ENCODE data around the gene NPAS3. TPM values are rescaled to one million over a fixed set of nuclear protein-coding genes. Genes with fewer than 3 reads are reported as not detected.

Gene NPAS3
- total and polyA plus RNA-seq, 4 experiments from 2014 or later = not detected

GRCh38 chr14:33556382-33557121, 617.9 kb downstream of the NPAS3 start:
- Mint-ChIP-seq H3K27me3 (no peaks in the 10 kb centered on the region), H3K36me3 (no peaks in the 10 kb centered on the region), H3K4me1 (no peaks in the 10 kb centered on the region), H3K4me3 (no peak overlapping the region), H3K27ac (no peak overlapping the region), H3K9me3 (no peaks in the 10 kb centered on the region)
- POLR2A ChIA-PET (ENCODE audit: partially characterized antibody) = no interaction called here
- no peak for DNase-seq
- no peaks in the 10 kb centered on the region for H3K4me1 ChIP-seq (ENCODE audit: insufficient read depth, low read length)
- CTCF ChIA-PET (ENCODE audit: partially characterized antibody) = no interaction called here
- intact Hi-C loops (cut with micrococcal nuclease) = no loop called here
- no peak overlapping the region for H3K27ac ChIP-seq (ENCODE audit: low read depth, low read length)
- H3K9me3 ChIP-seq (ENCODE audit: control insufficient read depth in 1 of 2, low read length in 2 of 2) = no peaks in the 10 kb centered on the region
- no peak overlapping the region for H3K4me3 ChIP-seq (ENCODE audit: low read length in 2 of 2)
- no peaks in the 10 kb centered on the region for H3K36me3 ChIP-seq (ENCODE audit: insufficient read depth, low read length)
- no peaks in the 10 kb centered on the region for H3K27me3 ChIP-seq (ENCODE audit: insufficient read depth, low read length)

GRCh38 chr14:33560718-33561431, 622.2 kb downstream of the NPAS3 start:
- no peak overlapping the region for H3K4me3 Mint-ChIP-seq
- no peak overlapping the region for H3K27ac ChIP-seq (ENCODE audit: low read depth, low read length)
- no peaks in the 10 kb centered on the region for H3K9me3 ChIP-seq (ENCODE audit: control insufficient read depth in 1 of 2, low read length in 2 of 2)
- DNase-seq = peak in 1 of 5 donors; percentile 16
- ChIA-PET CTCF (ENCODE audit: partially characterized antibody) (no interaction called here), POLR2A (ENCODE audit: partially characterized antibody) (no interaction called here)
- H3K9me3 Mint-ChIP-seq = no peaks in the 10 kb centered on the region
- H3K27ac Mint-ChIP-seq = no peak overlapping the region
- H3K4me1 ChIP-seq (ENCODE audit: insufficient read depth, low read length) = no peaks in the 10 kb centered on the region
- H3K36me3 Mint-ChIP-seq = no peaks in the 10 kb centered on the region
- no peaks in the 10 kb centered on the region for H3K4me1 Mint-ChIP-seq
- peaks cover 0 to 1% of the 10 kb centered on the region in 2 donors for H3K27me3 Mint-ChIP-seq
- intact Hi-C loops (cut with micrococcal nuclease) = no loop called here
- no peak overlapping the region for H3K4me3 ChIP-seq (ENCODE audit: low read length in 2 of 2)
- H3K27me3 ChIP-seq (ENCODE audit: insufficient read depth, low read length) = no peaks in the 10 kb centered on the region
- H3K36me3 ChIP-seq (ENCODE audit: insufficient read depth, low read length) = no peaks in the 10 kb centered on the region

GRCh38 chr14:33561488-33562175, 623.0 kb downstream of the NPAS3 start:
- Histone ChIP-seq H3K27me3 (ENCODE audit: insufficient read depth, low read length) (no peaks in the 10 kb centered on the region), H3K27ac (ENCODE audit: low read depth, low read length) (no peak overlapping the region), H3K4me1 (ENCODE audit: insufficient read depth, low read length) (no peaks in the 10 kb centered on the region), H3K4me3 (ENCODE audit: low read length in 2 of 2) (no peak overlapping the region), H3K9me3 (ENCODE audit: control insufficient read depth in 1 of 2, low read length in 2 of 2) (no peaks in the 10 kb centered on the region), H3K36me3 (ENCODE audit: insufficient read depth, low read length) (no peaks in the 10 kb centered on the region)
- Mint-ChIP-seq H3K4me1 (no peaks in the 10 kb centered on the region), H3K27ac (no peak overlapping the region), H3K27me3 (peaks cover 0 to 1% of the 10 kb centered on the region in 2 donors), H3K9me3 (no peaks in the 10 kb centered on the region), H3K4me3 (no peak overlapping the region), H3K36me3 (no peaks in the 10 kb centered on the region)
- no peak for DNase-seq
- ChIA-PET CTCF (ENCODE audit: partially characterized antibody) (no interaction called here), POLR2A (ENCODE audit: partially characterized antibody) (no interaction called here)
- intact Hi-C loops (cut with micrococcal nuclease) = no loop called here

GRCh38 chr14:33563191-33563900, 624.7 kb downstream of the NPAS3 start:
- Mint-ChIP-seq H3K4me1 (no peaks in the 10 kb centered on the region), H3K27ac (no peak overlapping the region)
- intact Hi-C loops (cut with micrococcal nuclease) = no loop called here

GRCh38 chr14:33563901-33564197, 625.2 kb downstream of the NPAS3 start:
- Histone ChIP-seq H3K9me3 (ENCODE audit: control insufficient read depth in 1 of 2, low read length in 2 of 2) (no peaks in the 10 kb centered on the region), H3K27me3 (ENCODE audit: insufficient read depth, low read length) (no peaks in the 10 kb centered on the region), H3K36me3 (ENCODE audit: insufficient read depth, low read length) (no peaks in the 10 kb centered on the region), H3K4me3 (ENCODE audit: low read length in 2 of 2) (no peak overlapping the region), H3K27ac (ENCODE audit: low read depth, low read length) (no peak overlapping the region), H3K4me1 (ENCODE audit: insufficient read depth, low read length) (no peaks in the 10 kb centered on the region)
- intact Hi-C loops (cut with micrococcal nuclease) = no loop called here
- Mint-ChIP-seq H3K9me3 (no peaks in the 10 kb centered on the region), H3K4me1 (no peaks in the 10 kb centered on the region), H3K4me3 (no peak overlapping the region), H3K27ac (no peak overlapping the region), H3K36me3 (no peaks in the 10 kb centered on the region), H3K27me3 (peaks cover 0 to 1% of the 10 kb centered on the region in 2 donors)
- ChIA-PET POLR2A (ENCODE audit: partially characterized antibody) (no interaction called here), CTCF (ENCODE audit: partially characterized antibody) (no interaction called here)
- no peak for DNase-seq

More at GRCh38 chr14:33563191-33563900, 624.7 kb downstream of the NPAS3 start:
- Histone ChIP-seq H3K4me3 (ENCODE audit: low read length in 2 of 2) (no peak overlapping the region), H3K4me1 (ENCODE audit: insufficient read depth, low read length) (no peaks in the 10 kb centered on the region), H3K27me3 (ENCODE audit: insufficient read depth, low read length) (no peaks in the 10 kb centered on the region), H3K9me3 (ENCODE audit: control insufficient read depth in 1 of 2, low read length in 2 of 2) (no peaks in the 10 kb centered on the region), H3K27ac (ENCODE audit: low read depth, low read length) (no peak overlapping the region), H3K36me3 (ENCODE audit: insufficient read depth, low read length) (no peaks in the 10 kb centered on the region)
- Mint-ChIP-seq H3K27me3 (peaks cover 0 to 1% of the 10 kb centered on the region in 2 donors), H3K4me3 (no peak overlapping the region), H3K9me3 (no peaks in the 10 kb centered on the region), H3K36me3 (no peaks in the 10 kb centered on the region)
- ChIA-PET CTCF (ENCODE audit: partially characterized antibody) (interaction anchor here (0.6 kb wide), 1 partner anchor 741 kb away, joined by 3 read pairs; no protein-coding TSS in a partner anchor), POLR2A (ENCODE audit: partially characterized antibody) (no interaction called here)
- no peak for DNase-seq

GRCh38 chr14:33564774-33565630, 626.3 kb downstream of the NPAS3 start:
- POLR2A ChIA-PET (ENCODE audit: partially characterized antibody) = no interaction called here
- intact Hi-C loops (cut with micrococcal nuclease) = no loop called here
- no peaks in the 10 kb centered on the region for H3K9me3 ChIP-seq (ENCODE audit: control insufficient read depth in 1 of 2, low read length in 2 of 2)

More at GRCh38 chr14:33564774-33565630, 626.3 kb downstream of the NPAS3 start:
- Histone ChIP-seq H3K4me1 (ENCODE audit: insufficient read depth, low read length) (no peaks in the 10 kb centered on the region), H3K4me3 (ENCODE audit: low read length in 2 of 2) (no peak overlapping the region), H3K27me3 (ENCODE audit: insufficient read depth, low read length) (no peaks in the 10 kb centered on the region), H3K27ac (ENCODE audit: low read depth, low read length) (no peak overlapping the region), H3K36me3 (ENCODE audit: insufficient read depth, low read length) (no peaks in the 10 kb centered on the region)
- no peaks in the 10 kb centered on the region for H3K36me3 Mint-ChIP-seq
- H3K27me3 Mint-ChIP-seq = peaks cover 0 to 4% of the 10 kb centered on the region in 2 donors
- no peaks in the 10 kb centered on the region for H3K9me3 Mint-ChIP-seq
- no peak overlapping the region for H3K27ac Mint-ChIP-seq
- DNase-seq = no peak
- H3K4me3 Mint-ChIP-seq = no peak overlapping the region
- CTCF ChIA-PET (ENCODE audit: partially characterized antibody) = no interaction called here
- H3K4me1 Mint-ChIP-seq = no peaks in the 10 kb centered on the region

Measured in CD4-positive, alpha-beta memory T cell (primary cell).